GM23248 (cell line): Measurements from ENCODE around the gene ATOSA. TPM values are rescaled to one million over a fixed set of nuclear protein-coding genes. Genes with fewer than 3 reads are reported as not detected.
A peak's percentile ranks its signal among the peaks of the same experiment; 100 is the strongest.

Experiments
- DNase-seq: peaks from one replicate; pipeline ENCODE4 v3.0.0-alpha.2; 2015
- H2AFZ ChIP-seq: fragments of 200-600 bp; sonication (generic); 2 replicates; pipeline ENCODE4 v1.6.1; 2016; ENCODE audit warnings: antibody characterized with exemption
- H3F3A ChIP-seq: fragments of 200-600 bp; sonication (generic); 2 replicates; pipeline ENCODE4 v1.6.1; 2016; ENCODE audit warnings: mild to moderate bottlenecking, antibody characterized with exemption, mixed run types; ENCODE audit not compliant: insufficient read depth
- H3K27ac ChIP-seq: fragments of 200-600 bp; sonication (generic); 2 replicates; pipeline ENCODE4 v1.5.1; 2016; ENCODE audit warnings: mild to moderate bottlenecking
- H3K27me3 ChIP-seq: fragments of 200-600 bp; sonication (generic); replicated peaks from 2 replicates; pipeline ENCODE4 v1.6.1; 2016; ENCODE audit warnings: mild to moderate bottlenecking; ENCODE audit not compliant: insufficient read depth
- H3K36me3 ChIP-seq: fragments of 200-600 bp; sonication (generic); 2 replicates; pipeline ENCODE4 v1.6.1; 2016; ENCODE audit warnings: low read depth, mild to moderate bottlenecking
- H3K4me1 ChIP-seq: fragments of 200-600 bp; sonication (generic); 2 replicates; pipeline ENCODE4 v1.6.1; 2016; ENCODE audit warnings: mild to moderate bottlenecking; ENCODE audit not compliant: insufficient read depth
- H3K4me2 ChIP-seq: fragments of 200-600 bp; sonication (generic); one replicate; pipeline ENCODE4 v1.6.1; 2016; ENCODE audit warnings: mild to moderate bottlenecking; ENCODE audit not compliant: unreplicated experiment
- H3K4me3 ChIP-seq: fragments of 200-600 bp; sonication (generic); 2 replicates; pipeline ENCODE4 v1.5.1; 2016; ENCODE audit warnings: mild to moderate bottlenecking
- H3K79me2 ChIP-seq: fragments of 200-600 bp; sonication (generic); 2 replicates; pipeline ENCODE4 v1.6.1; 2016; ENCODE audit warnings: mild to moderate bottlenecking; ENCODE audit not compliant: insufficient read depth
- H3K9ac ChIP-seq: fragments of 200-600 bp; sonication (generic); 2 replicates; pipeline ENCODE4 v1.6.1; 2016; ENCODE audit warnings: mild to moderate bottlenecking
- H3K9me2 ChIP-seq: fragments of 200-600 bp; sonication (generic); 2 replicates; pipeline ENCODE4 v1.6.1; 2016; ENCODE audit warnings: mixed run types, mild to moderate bottlenecking, moderate library complexity; ENCODE audit not compliant: insufficient read depth
- H3K9me3 ChIP-seq: fragments of 200-600 bp; sonication (generic); one replicate; pipeline ENCODE4 v1.6.1; 2017; ENCODE audit warnings: low read depth
- H4K20me1 ChIP-seq: fragments of 200-600 bp; sonication (generic); 2 replicates; pipeline ENCODE4 v1.6.0; 2016; ENCODE audit not compliant: insufficient read depth
- EZH2 ChIP-seq: fragments of 200-600 bp; sonication (generic); IDR thresholded peaks from 2 replicates; pipeline ENCODE4 v1.6.1; 2018; ENCODE audit warnings: antibody characterized with exemption, mild to moderate bottlenecking; ENCODE audit not compliant: insufficient read depth, poor library complexity, severe bottlenecking
- EZH2phosphoT487 ChIP-seq: fragments of 200-600 bp; sonication (generic); IDR thresholded peaks from 2 replicates; pipeline ENCODE4 v1.6.1; 2018; ENCODE audit warnings: antibody characterized with exemption, moderate library complexity, mild to moderate bottlenecking, low read depth; ENCODE audit not compliant: insufficient read depth
- WGBS, 2 experiments: methylation state at CpG; one replicate each; pipeline ENCODE4 v1.1.6; 2015 to 2017; ENCODE audit warnings: low lambda C conversion rate in 2 of 2, low coverage in 1 of 2; ENCODE audit errors: missing lambda C conversion rate in 2 of 2; 5-methylcytosine and 5-hydroxymethylcytosine counted together
- in situ Hi-C: fragments of 300-500 bp; cut with MboI; formaldehyde crosslinking; loops from 2 replicates; pipeline ENCODE4 v1.15.0; 2020
- polyA plus RNA-seq: library from polyadenylated mRNA; unstranded; fragments of >200 nt; fragmentation: Nextera tagmentation; extraction: Ambion mirVana; gene quantifications from 2 replicates; pipeline ENCODE4 v1.2.1, GENCODE V29; 2016
- total RNA-seq: library from RNA; depleted of rRNA; stranded (reverse); fragments of >200 nt; shearing (Covaris generic); gene quantifications from 2 replicates; pipeline ENCODE4 v1.2.3, GENCODE V29; 2014; rRNA removed

The ATOSA gene
- total RNA-seq (10.0 and 11.0 TPM in 2 replicates), polyA plus RNA-seq (6.1 and 6.3 TPM in 2 replicates)

GRCh38 chr15:52679232-52680040, at the start of gene ATOSA:
TSS of gene ATOSA (minus strand) at chr15:52679388. CDS start at chr15:52678021, 1,367 bp downstream.
- Histone ChIP-seq H3K27ac (peak within 1 kb of the TSS; percentile 91), H3K4me1 (peaks cover 12% of the 10 kb centered on the region; the same call in 1 of the 2 replicates), H3K4me2 (peak within 1 kb of the TSS; percentile 94), H3K36me3 (0 out of 2 replicates have a peak, but pooled peaks cover 16% of the 10 kb centered on the region), H3F3A (peaks cover 6% of the 10 kb centered on the region; the same call in 1 of the 2 replicates), H3K4me3 (peak within 1 kb of the TSS; percentile 98), H4K20me1 (no peaks in the 10 kb centered on the region), H3K9me2 (no peaks in the 10 kb centered on the region), H2AFZ (peak within 1 kb of the TSS; percentile 87), H3K79me2 (peaks cover 37% of the 10 kb centered on the region), H3K9ac (peak within 1 kb of the TSS; percentile 89), H3K9me3 (no peaks in the 10 kb centered on the region), H3K27me3 (no peaks in the 10 kb centered on the region)
- in situ Hi-C loops, result no loop called here
- WGBS, 2 experiments, result 1% methylated on average over 38 to 54 of the region's 55 CpGs
- TF ChIP-seq EZH2phosphoT487 (no peak), EZH2 (no peak)
- DNase-seq, result peak; percentile 96

- peak overlapping the region; percentile 15; the same call in 1 of the 2 replicates for H3K27ac ChIP-seq
- no peaks in the 10 kb centered on the region for H3K9me2 ChIP-seq
- 1 to 2% methylated on average over 2 of the region's 2 CpGs for WGBS, 2 experiments
- peaks cover 26% of the 10 kb centered on the region for H3K4me1 ChIP-seq
- in situ Hi-C loops, result loop anchor here (25.0 kb wide), 1 partner anchor 392 kb away; no protein-coding TSS in a partner anchor
- no peaks in the 10 kb centered on the region for H3K36me3 ChIP-seq
- TF ChIP-seq EZH2 (no peak), EZH2phosphoT487 (no peak)
- H3K27me3 ChIP-seq, result no peaks in the 10 kb centered on the region
- no peaks in the 10 kb centered on the region for H3K9me3 ChIP-seq
- H3K79me2 ChIP-seq, result no peaks in the 10 kb centered on the region
- H3K4me3 ChIP-seq, result no peak overlapping the region
- no peaks in the 10 kb centered on the region for H4K20me1 ChIP-seq
- peaks cover 6% of the 10 kb centered on the region; the same call in 1 of the 2 replicates for H3F3A ChIP-seq
- peak; percentile 80 for DNase-seq
- peak overlapping the region; percentile 62 for H3K4me2 ChIP-seq
- no peak overlapping the region for H3K9ac ChIP-seq
- H2AFZ ChIP-seq, result no peak overlapping the region
Measured at GRCh38 chr15:52728899-52729298, 49.7 kb upstream of the ATOSA start.

GRCh38 chr15:52727815-52728214, 48.6 kb upstream of the ATOSA start:
- TF ChIP-seq EZH2, result no peak
- TF ChIP-seq EZH2phosphoT487, result no peak
- Histone ChIP-seq H3K4me2 (no peak overlapping the region), H3K4me1 (peaks cover 22% of the 10 kb centered on the region), H3K27ac (no peak overlapping the region), H3K9me3 (no peaks in the 10 kb centered on the region), H3K36me3 (no peaks in the 10 kb centered on the region), H3K4me3 (no peak overlapping the region), H3K79me2 (no peaks in the 10 kb centered on the region), H2AFZ (no peak overlapping the region), H4K20me1 (no peaks in the 10 kb centered on the region), H3F3A (peaks cover 6% of the 10 kb centered on the region; the same call in 1 of the 2 replicates), H3K9ac (no peak overlapping the region), H3K27me3 (no peaks in the 10 kb centered on the region), H3K9me2 (no peaks in the 10 kb centered on the region)
- WGBS, 2 experiments, result 89 to 92% methylated on average over 3 of the region's 3 CpGs
- DNase-seq, result no peak
- in situ Hi-C loops, result loop anchor here (25.0 kb wide), 1 partner anchor 391 kb away; no protein-coding TSS in a partner anchor

GRCh38 chr15:52726195-52726594, 47.0 kb upstream of the ATOSA start:
- no peak overlapping the region for H3K9ac ChIP-seq
- H3K27ac ChIP-seq, result no peak overlapping the region
- no peaks in the 10 kb centered on the region for H3K9me2 ChIP-seq
- in situ Hi-C loops, result loop anchor here (25.0 kb wide), 1 partner anchor 389 kb away; no protein-coding TSS in a partner anchor
- H3K9me3 ChIP-seq, result no peaks in the 10 kb centered on the region
- no peaks in the 10 kb centered on the region for H4K20me1 ChIP-seq
- no peak overlapping the region for H3K4me2 ChIP-seq
- H3K79me2 ChIP-seq, result no peaks in the 10 kb centered on the region
- no peaks in the 10 kb centered on the region for H3K27me3 ChIP-seq
- H3K36me3 ChIP-seq, result no peaks in the 10 kb centered on the region
- peaks cover 22% of the 10 kb centered on the region for H3K4me1 ChIP-seq
- no peak overlapping the region for H2AFZ ChIP-seq
- no peak overlapping the region for H3K4me3 ChIP-seq
- DNase-seq, result no peak
- no peak for TF ChIP-seq EZH2phosphoT487
- TF ChIP-seq EZH2, result no peak
- H3F3A ChIP-seq, result peaks cover 6% of the 10 kb centered on the region; the same call in 1 of the 2 replicates
- WGBS, 2 experiments, result 77 to 86% methylated on average over 2 of the region's 2 CpGs
